Posterior vena cava (tissue), 2 donors: ENCODE measurements around the gene PTPRG. TPM values are rescaled to one million over a fixed set of nuclear protein-coding genes. Genes with fewer than 3 reads are reported as not detected.

Experiments used
- DNase-seq: peaks from one replicate; pipeline ENCODE4 v3.0.0-alpha.2; 2020; ENCODE audit warnings: low spot score
- intact Hi-C, 2 donors: fragments of 100-400 bp; cut with DNase I; formaldehyde crosslinking; loops; one replicate each; pipeline versions ENCODE4 v1.14.1 to v1.14.2; 2022 to 2023
- total RNA-seq, 2 donors: library from RNA; stranded (reverse); fragmentation: NEBNext Ultra II Directional; extraction: Animal tissue kit (Norgen Biotek cat#: 25700); gene quantifications; one replicate each; pipeline ENCODE4 v1.2.1, GENCODE V29; 2021
- donor health status: DM: yes; HTN: yes; CAD: no.
- donor health status: DM: yes; HTN: yes; CAD: no.

The PTPRG gene
- total RNA-seq, 2 donors from 2014 or later = 80.4 to 98.0 TPM

GRCh38 chr3:62293051-62293780 is 731.8 kb downstream of the PTPRG start:
- no peak for DNase-seq
- intact Hi-C loops = no loop called here

- intact Hi-C loops = no loop called here
- DNase-seq = no peak
Measured at GRCh38 chr3:62295571-62295970, 734.2 kb downstream of the PTPRG start.

- DNase-seq = no peak
- intact Hi-C loops = no loop called here
Measured at GRCh38 chr3:62300617-62301016, 739.2 kb downstream of the PTPRG start.

- intact Hi-C loops = no loop called here
- DNase-seq = no peak
Measured at GRCh38 chr3:62312201-62312600, 750.8 kb downstream of the PTPRG start.

GRCh38 chr3:62316525-62316924 is 755.2 kb downstream of the PTPRG start:
- intact Hi-C loops = no loop called here
- no peak for DNase-seq

- intact Hi-C loops = no loop called here
- DNase-seq = peak; percentile 76
Measured at GRCh38 chr3:62318365-62318751, 757.0 kb downstream of the PTPRG start.

- DNase-seq = peak; percentile 96
Measured at GRCh38 chr3:62318752-62319569, 757.6 kb downstream of the PTPRG start.

GRCh38 chr3:62319570-62320243 is 758.3 kb downstream of the PTPRG start:
- intact Hi-C loops = no loop called here
- DNase-seq = no peak

More at GRCh38 chr3:62318752-62319569, 757.6 kb downstream of the PTPRG start:
- intact Hi-C loops = no loop called here

- no peak for DNase-seq
- intact Hi-C loops = no loop called here
Measured at GRCh38 chr3:62323241-62323640, 761.9 kb downstream of the PTPRG start.

- no peak for DNase-seq
- intact Hi-C loops = no loop called here
Measured at GRCh38 chr3:62325896-62326295, 764.5 kb downstream of the PTPRG start.

- intact Hi-C loops = loop anchor here in 1 of 2 donors (10.0 kb wide), 1 partner anchor 235 kb away; no protein-coding TSS in a partner anchor
- no peak for DNase-seq
Measured at GRCh38 chr3:62329971-62330370, 768.6 kb downstream of the PTPRG start.

- intact Hi-C loops = loop anchor here in 1 of 2 donors (10.0 kb wide), 1 partner anchor 233 kb away; no protein-coding TSS in a partner anchor
- no peak for DNase-seq
Measured at GRCh38 chr3:62332017-62332416, 770.6 kb downstream of the PTPRG start.

- intact Hi-C loops = loop anchor here in 1 of 2 donors (10.0 kb wide), 1 partner anchor 232 kb away; no protein-coding TSS in a partner anchor
- DNase-seq = no peak
Measured at GRCh38 chr3:62332835-62333244, 771.5 kb downstream of the PTPRG start.

- intact Hi-C loops = loop anchor here in 1 of 2 donors (10.0 kb wide), 1 partner anchor 230 kb away; no protein-coding TSS in a partner anchor
- no peak for DNase-seq
Measured at GRCh38 chr3:62335196-62335595, 773.8 kb downstream of the PTPRG start.

GRCh38 chr3:62343755-62344154 is 782.4 kb downstream of the PTPRG start:
- no peak for DNase-seq
- intact Hi-C loops = no loop called here
